ENCODE results near the gene NBPF9.
"Not testable (repeated sequence)": the region's sequence is repeated elsewhere in the genome, so short reads cannot be mapped to it uniquely, and the experiment has no call there.

The NBPF9 gene

GRCh38 chr1:149015522-149015921, 87.8 kb downstream of the NBPF9 start:
- not testable (repeated sequence) for DNase-seq (ENCODE audit: low spot score)

GRCh38 chr1:149013513-149013912, 89.8 kb downstream of the NBPF9 start:
- not testable (repeated sequence) for DNase-seq (ENCODE audit: low spot score)

- not testable (repeated sequence) for DNase-seq (ENCODE audit: low spot score)
Observed at GRCh38 chr1:149012599-149012998, 90.8 kb downstream of the NBPF9 start.

DNA sequence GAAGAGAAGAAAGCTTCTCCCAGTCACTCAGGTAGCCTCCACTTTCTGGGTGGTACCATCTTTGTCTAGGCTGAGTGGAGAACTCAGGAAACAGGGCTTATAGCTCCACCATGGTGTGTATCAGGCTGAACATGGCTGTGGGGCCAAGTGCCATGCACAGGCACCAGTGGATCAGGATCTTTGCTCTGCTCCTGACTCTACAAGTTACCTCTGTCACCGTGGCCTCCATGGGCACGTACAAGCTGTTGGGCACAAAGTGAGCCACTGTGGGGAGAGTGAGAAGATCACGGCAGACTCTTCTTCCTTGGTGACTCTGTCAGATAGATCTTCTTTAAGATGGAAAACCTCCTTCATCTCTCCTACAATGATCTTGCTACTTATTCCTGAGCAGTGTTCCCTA, 93.6 kb downstream of the NBPF9 start:
- not testable (repeated sequence) for DNase-seq (ENCODE audit: low spot score)

DNA sequence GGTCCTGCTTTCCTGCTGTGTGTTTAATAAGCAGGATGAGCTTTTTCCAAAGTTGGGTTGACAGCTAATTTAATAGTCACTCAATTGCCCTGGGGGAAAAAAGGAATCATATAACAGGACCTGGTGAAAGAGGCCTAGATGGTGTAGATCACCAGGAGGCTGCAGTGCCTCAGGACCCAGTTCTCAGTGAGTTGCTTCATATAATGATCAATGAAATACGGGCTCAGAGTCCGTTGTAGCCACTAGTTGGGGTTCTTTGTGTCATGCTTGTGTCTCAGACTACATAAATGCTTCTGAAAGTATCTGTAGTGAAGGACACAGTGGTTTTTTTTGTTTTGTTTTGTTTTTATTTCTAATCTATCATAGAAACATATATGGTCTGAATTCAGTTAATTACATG, 94.6 kb downstream of the NBPF9 start:
- not testable (repeated sequence) for DNase-seq (ENCODE audit: low spot score)

GRCh38 chr1:149008326-149008725, 95.0 kb downstream of the NBPF9 start:
- not testable (repeated sequence) for DNase-seq (ENCODE audit: low spot score)
